Ovary (tissue), 9 donors: ENCODE measurements around the gene LHX3. TPM values are rescaled to one million over a fixed set of nuclear protein-coding genes. Genes with fewer than 3 reads are reported as not detected.

Source experiments
- DNase-seq, 5 donors: peaks; one replicate each; pipeline ENCODE4 v3.0.0-alpha.2; 2019 to 2020
- H3K27ac ChIP-seq, 2 donors: fragments of 200-600 bp; one replicate each; pipeline versions ENCODE4 v1.5.1 to v1.8.0; 2019 to 2022
- H3K27me3 ChIP-seq: fragments of 200-600 bp; one replicate; pipeline ENCODE4 v1.8.0; 2022
- H3K36me3 ChIP-seq: fragments of 200-600 bp; sonication (generic); one replicate; pipeline ENCODE4 v1.5.1; 2019
- H3K4me1 ChIP-seq: one replicate; pipeline ENCODE4 v1.8.1; 2013; ENCODE audit warnings: mild to moderate bottlenecking, moderate library complexity; ENCODE audit not compliant: insufficient read depth
- H3K4me3 ChIP-seq: fragments of 200-600 bp; sonication (generic); one replicate; pipeline ENCODE4 v1.5.1; 2017
- H3K9me3 ChIP-seq, 2 donors: fragments of 200-600 bp in 1 of 2; sonication (generic) in 1 of 2; one replicate each; pipeline versions ENCODE4 v1.5.1 to v1.8.1; 2013 to 2019; ENCODE audit warnings: mild to moderate bottlenecking in 1 of 2, moderate library complexity in 1 of 2
- CTCF ChIP-seq, 3 donors: fragments of 450-650 bp in 2 of 3; fragments of 200-600 bp in 1 of 3; IDR thresholded peaks; one replicate each; pipeline versions ENCODE4 v1.5.1 to v1.8.0; 2016 to 2022; ENCODE audit warnings: antibody characterized with exemption in 3 of 3, mild to moderate bottlenecking in 1 of 3
- EP300 ChIP-seq: sonication (generic); formaldehyde crosslinking; IDR thresholded peaks from one replicate; pipeline ENCODE4 v1.6.1; 2017; ENCODE audit warnings: antibody characterized with exemption
- POLR2A ChIP-seq: fragments of 450-650 bp; IDR thresholded peaks from one replicate; pipeline ENCODE4 v1.6.1; 2017; ENCODE audit warnings: antibody characterized with exemption, mild to moderate bottlenecking, moderate library complexity
- WGBS, 3 donors: extraction: QIAGEN DNeasy Blood & Tissue Kit in 1 of 3; methylation state at CpG; one replicate each; pipeline versions ENCODE4 v1.1.5 to v1.1.7; 2013 to 2017; 5-methylcytosine and 5-hydroxymethylcytosine counted together
- intact Hi-C, 4 donors: fragments of 100-400 bp; cut with DNase I; formaldehyde crosslinking; loops; one replicate each; pipeline versions ENCODE4 v1.11.0 to v1.15.1; 2022 to 2023
- polyA plus RNA-seq, 2 donors: library from polyadenylated mRNA; stranded (reverse); fragments of 200-250 nt in 1 of 2; fragments of 350-450 nt in 1 of 2; fragmentation: Illumina TruSeq in 1 of 2; extraction: RNeasy Lipid Tissue Mini Kit (QIAGEN cat#74804) in 1 of 2; gene quantifications; one replicate each; pipeline ENCODE4 v1.2.3, GENCODE V29; 2013 to 2014
- total RNA-seq, 7 donors: library from RNA; depleted of rRNA in 2 of 7; stranded (reverse); fragments of >200 nt in 2 of 7; fragmentation: NEBNext Ultra II Directional in 3 of 7; extraction: Animal tissue kit (Norgen Biotek cat#: 25700) in 3 of 7; gene quantifications; one replicate each; pipeline versions ENCODE4 v1.1.0 to v1.2.4, GENCODE V29; 2016 to 2023
- donor health status: DM: no; HTN: no; CAD: no; lungs with moderate emphysema.
- donor health status: DM: no; HTN: no; CAD: no.
- donor health status: Bipolar disorder and iron deficiency.
- donor health status: DM: yes; HTN: yes; CAD: no.
- donor health status: DM: no; HTN: no; CAD: no.
- donor health status: DM: yes; HTN: yes; CAD: no.

Gene LHX3
- total and polyA plus RNA-seq, 9 donors, result not detected

- no peaks in the 10 kb centered on the region for H3K27me3 ChIP-seq
- no peak for DNase-seq
- no peaks in the 10 kb centered on the region for H3K9me3 ChIP-seq
- no peaks in the 10 kb centered on the region for H3K36me3 ChIP-seq
- no peaks in the 10 kb centered on the region for H3K4me1 ChIP-seq
- no peak overlapping the region for H3K27ac ChIP-seq
- TF ChIP-seq CTCF (IDR thresholded peaks at IDR 0.05) (no peak), EP300 (no peak), POLR2A (no peak)
- no peak overlapping the region for H3K4me3 ChIP-seq
- 31 to 37% (median 36%) methylated on average over 19 to 28 of the region's 28 CpGs for WGBS, 3 donors
- intact Hi-C loops, result no loop called here
These were observed 15.3 kb downstream of the LHX3 start for GRCh38 chr9:136189394-136190236.

- no peak overlapping the region for H3K4me3 ChIP-seq
- no peaks in the 10 kb centered on the region for H3K4me1 ChIP-seq
- H3K9me3 ChIP-seq, result no peaks in the 10 kb centered on the region
- WGBS, 3 donors, result 61 to 66% (median 65%) methylated on average over 25 of the region's 25 CpGs
- TF ChIP-seq CTCF (IDR thresholded peaks at IDR 0.05) (no peak), POLR2A (no peak), EP300 (no peak)
- no peaks in the 10 kb centered on the region for H3K36me3 ChIP-seq
- H3K27ac ChIP-seq, result no peak overlapping the region
- intact Hi-C loops, result no loop called here
- DNase-seq, result no peak
- no peaks in the 10 kb centered on the region for H3K27me3 ChIP-seq
These were observed 17.0 kb downstream of the LHX3 start for GRCh38 chr9:136187683-136188586.

- WGBS, 3 donors, result 83 to 90% (median 83%) methylated on average over 18 of the region's 18 CpGs
- Histone ChIP-seq H3K4me3 (no peak overlapping the region), H3K27ac (no peak overlapping the region), H3K27me3 (no peaks in the 10 kb centered on the region), H3K36me3 (no peaks in the 10 kb centered on the region), H3K9me3 (no peaks in the 10 kb centered on the region), H3K4me1 (no peaks in the 10 kb centered on the region)
- DNase-seq, result no peak
- intact Hi-C loops, result no loop called here
- no peak for TF ChIP-seq CTCF (IDR thresholded peaks at IDR 0.05)
- no peak for TF ChIP-seq POLR2A
- TF ChIP-seq EP300, result no peak
These were observed 17.7 kb downstream of the LHX3 start for GRCh38 chr9:136187197-136187596.

- no peak for DNase-seq
- Histone ChIP-seq H3K36me3 (no peaks in the 10 kb centered on the region), H3K27me3 (no peaks in the 10 kb centered on the region), H3K27ac (no peak overlapping the region), H3K9me3 (no peaks in the 10 kb centered on the region), H3K4me1 (no peaks in the 10 kb centered on the region), H3K4me3 (no peak overlapping the region)
- WGBS, 3 donors, result 58 to 67% (median 58%) methylated on average over 14 of the region's 14 CpGs
- TF ChIP-seq EP300 (no peak), CTCF (IDR thresholded peaks at IDR 0.05) (no peak), POLR2A (no peak)
- intact Hi-C loops, result no loop called here
These were observed 18.5 kb downstream of the LHX3 start for GRCh38 chr9:136186386-136186785.
